Upper lobe of left lung (tissue), 6 donors: ENCODE data around the gene TFAP2A. TPM values are rescaled to one million over a fixed set of nuclear protein-coding genes. Genes with fewer than 3 reads are reported as not detected.

Experiments
- ATAC-seq, 2 donors: fragments of 200-7000 bp; cut with Tn5 transposase; one replicate each; pipeline ENCODE4 v1.9.1; 2022; ENCODE audit warnings: mild to moderate bottlenecking in 2 of 2, moderate library complexity in 2 of 2; ENCODE audit not compliant: low FRiP score in 2 of 2
- DNase-seq, 2 donors: peaks; one replicate each; pipeline ENCODE4 v3.0.0-alpha.2; 2019 to 2020
- H3K27ac ChIP-seq, 4 donors: fragments of 200-600 bp; sonication (generic); one replicate each; pipeline ENCODE4 v1.5.1; 2016 to 2019
- H3K27me3 ChIP-seq, 4 donors: fragments of 200-600 bp; sonication (generic); one replicate each; pipeline ENCODE4 v1.5.1; 2017 to 2019
- H3K36me3 ChIP-seq, 4 donors: fragments of 200-600 bp; sonication (generic); one replicate each; pipeline ENCODE4 v1.5.1; 2016 to 2019
- H3K4me1 ChIP-seq, 4 donors: fragments of 200-600 bp; sonication (generic); one replicate each; pipeline ENCODE4 v1.5.1; 2018 to 2019
- H3K4me3 ChIP-seq, 4 donors: fragments of 200-600 bp; sonication (generic); one replicate each; pipeline ENCODE4 v1.5.1; 2017 to 2019; ENCODE audit warnings: mild to moderate bottlenecking in 2 of 4, moderate library complexity in 1 of 4
- H3K9me3 ChIP-seq, 4 donors: fragments of 200-600 bp; sonication (generic); one replicate each; pipeline ENCODE4 v1.5.1; 2018 to 2019
- CTCF ChIP-seq, 6 experiments: fragments of 450-650 bp in 4 of 6; fragments of 200-600 bp in 2 of 6; sonication (generic) in 2 of 6; IDR thresholded peaks; one replicate each; pipeline ENCODE4 v1.5.1; 2016 to 2019; ENCODE audit warnings: antibody characterized with exemption in 6 of 6
- EP300 ChIP-seq, 4 donors: sonication (generic); formaldehyde crosslinking; IDR thresholded peaks; one replicate each; pipeline ENCODE4 v1.5.1; 2017; ENCODE audit warnings: antibody characterized with exemption in 4 of 4, control low read depth in 2 of 4
- POLR2A ChIP-seq, 4 donors: fragments of 450-650 bp; IDR thresholded peaks; one replicate each; pipeline ENCODE4 v1.5.1; 2016 to 2017; ENCODE audit warnings: antibody characterized with exemption in 4 of 4, mild to moderate bottlenecking in 2 of 4
- POLR2AphosphoS5 ChIP-seq, 2 donors: sonication (generic); formaldehyde crosslinking; IDR thresholded peaks; one replicate each; pipeline ENCODE4 v1.5.1; 2017; ENCODE audit warnings: antibody characterized with exemption in 2 of 2
- WGBS, 2 donors: methylation state at CpG; one replicate each; pipeline ENCODE4 v1.1.5; 2017 to 2018; 5-methylcytosine and 5-hydroxymethylcytosine counted together
- total RNA-seq, 6 donors: library from RNA; depleted of rRNA in 4 of 6; stranded (reverse); fragments of >200 nt in 4 of 6; gene quantifications; one replicate each; pipeline versions ENCODE4 v1.1.0 to v1.2.1, GENCODE V29; 2016 to 2021
- donor health status: DM: no; HTN: no; CAD: no; lungs with moderate emphysema.
- donor health status: DM: no; HTN: yes; CAD: no; lungs with severe emphysema.

Gene TFAP2A
- total RNA-seq, 6 donors from 2014 or later, result 0.69 to 7.8 (median 1.1) TPM; not detected in 1

- TF ChIP-seq POLR2AphosphoS5 (IDR thresholded peaks at IDR 0.05) (no peak), CTCF (IDR thresholded peaks at IDR 0.05) (no peak), EP300 (IDR thresholded peaks at IDR 0.05) (no peak), POLR2A (IDR thresholded peaks at IDR 0.05) (no peak)
- H3K4me3 ChIP-seq, result no peak overlapping the region
- H3K9me3 ChIP-seq, result peaks cover 0 to 12% (median 5%) of the 10 kb centered on the region in 4 donors
- H3K27ac ChIP-seq, result no peak overlapping the region
- no peak for ATAC-seq
- no peaks in the 10 kb centered on the region for H3K36me3 ChIP-seq
- peaks cover 3 to 48% (median 26%) of the 10 kb centered on the region in 4 donors for H3K27me3 ChIP-seq
- 21 to 32% methylated on average over 3 of the region's 3 CpGs for WGBS, 2 donors
- DNase-seq, result no peak
- peaks cover 20 to 38% (median 27%) of the 10 kb centered on the region in 4 donors for H3K4me1 ChIP-seq
Measured at GRCh38 chr6:10407674-10408054, 7.2 kb downstream of the TFAP2A start.

DNA sequence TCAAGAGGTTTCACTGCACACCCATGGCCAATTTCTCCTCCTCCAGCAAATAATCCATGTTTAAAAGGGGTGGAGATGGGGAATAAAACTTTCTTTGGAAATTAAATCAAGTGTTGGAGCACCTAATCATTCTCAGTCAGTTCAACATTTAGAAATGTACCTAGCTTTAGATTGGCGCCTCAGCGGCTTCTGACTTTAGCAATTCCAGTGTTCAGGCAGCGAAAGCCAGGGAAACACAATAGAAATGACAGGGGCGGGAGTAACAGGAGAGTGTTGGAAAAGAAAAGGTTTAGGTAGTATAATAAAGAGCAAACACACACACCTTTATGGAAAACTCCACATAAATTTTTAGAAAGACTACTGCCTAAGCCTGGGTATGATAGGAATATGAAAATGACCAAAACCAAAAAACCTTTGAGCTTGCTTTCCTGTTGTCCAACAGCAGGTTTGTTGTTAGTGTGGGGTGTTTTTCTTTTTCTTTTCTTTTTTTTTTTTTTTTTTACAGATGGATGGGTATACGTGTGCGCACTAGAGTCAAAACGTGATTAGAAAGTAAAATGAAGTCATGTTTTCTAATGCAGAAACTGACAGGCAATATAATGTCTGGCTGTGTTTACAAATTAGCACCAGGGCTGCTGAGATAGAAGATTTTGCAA is 7.7 kb downstream of the TFAP2A start:
- Histone ChIP-seq H3K27me3 (peaks cover 3 to 44% (median 25%) of the 10 kb centered on the region in 4 donors), H3K4me3 (no peak overlapping the region), H3K9me3 (peaks cover 0 to 12% (median 5%) of the 10 kb centered on the region in 4 donors), H3K27ac (no peak overlapping the region), H3K36me3 (no peaks in the 10 kb centered on the region), H3K4me1 (peaks cover 20 to 34% (median 25%) of the 10 kb centered on the region in 4 donors)
- TF ChIP-seq POLR2A (IDR thresholded peaks at IDR 0.05) (no peak), EP300 (IDR thresholded peaks at IDR 0.05) (no peak), CTCF (IDR thresholded peaks at IDR 0.05) (no peak), POLR2AphosphoS5 (IDR thresholded peaks at IDR 0.05) (no peak)
- ATAC-seq (no peak), DNase-seq (no peak)
- 16 to 25% methylated on average over 7 of the region's 7 CpGs for WGBS, 2 donors

- H3K4me3 ChIP-seq, result no peak overlapping the region
Measured at GRCh38 chr6:10406556-10406955, 8.3 kb downstream of the TFAP2A start.

DNA sequence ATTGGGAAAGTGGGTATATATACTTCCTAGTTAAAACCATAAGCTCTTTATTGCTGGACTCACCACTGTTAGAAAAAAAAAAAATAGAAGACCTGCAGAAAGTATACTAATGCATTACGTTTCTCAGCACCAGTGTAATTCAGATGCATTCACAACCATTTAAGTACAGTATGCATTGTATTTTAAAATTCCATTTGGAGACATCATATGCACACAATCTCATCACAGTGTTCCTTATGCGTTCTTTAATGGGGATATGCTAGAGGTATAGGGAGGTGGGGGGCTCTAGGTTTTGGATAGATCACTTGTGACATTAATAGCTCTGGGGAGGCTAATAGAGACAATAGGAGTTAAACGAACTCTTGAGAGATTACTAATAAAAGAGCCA is 9.4 kb downstream of the TFAP2A start:
- H3K4me3 ChIP-seq, result no peak overlapping the region
- DNase-seq (no peak), ATAC-seq (no peak)
- H3K27ac ChIP-seq, result no peak overlapping the region
- peaks cover 0 to 12% (median 5%) of the 10 kb centered on the region in 4 donors for H3K9me3 ChIP-seq
- TF ChIP-seq POLR2A (IDR thresholded peaks at IDR 0.05) (no peak), EP300 (IDR thresholded peaks at IDR 0.05) (no peak), POLR2AphosphoS5 (IDR thresholded peaks at IDR 0.05) (no peak), CTCF (IDR thresholded peaks at IDR 0.05) (no peak)
- no peaks in the 10 kb centered on the region for H3K36me3 ChIP-seq
- peaks cover 9 to 19% (median 13%) of the 10 kb centered on the region in 4 donors for H3K4me1 ChIP-seq
- WGBS, 2 donors, result 30 to 43% methylated on average over 3 of the region's 3 CpGs
- H3K27me3 ChIP-seq, result peaks cover 3 to 33% (median 15%) of the 10 kb centered on the region in 4 donors

More at GRCh38 chr6:10406556-10406955, 8.3 kb downstream of the TFAP2A start:
- TF ChIP-seq POLR2A (IDR thresholded peaks at IDR 0.05) (no peak), EP300 (IDR thresholded peaks at IDR 0.05) (no peak), CTCF (IDR thresholded peaks at IDR 0.05) (no peak), POLR2AphosphoS5 (IDR thresholded peaks at IDR 0.05) (no peak)
- Histone ChIP-seq H3K27me3 (peaks cover 3 to 43% (median 23%) of the 10 kb centered on the region in 4 donors), H3K4me1 (peaks cover 18 to 28% (median 21%) of the 10 kb centered on the region in 4 donors), H3K9me3 (peaks cover 0 to 12% (median 5%) of the 10 kb centered on the region in 4 donors), H3K36me3 (no peaks in the 10 kb centered on the region), H3K27ac (no peak overlapping the region)
- 15 to 23% methylated on average over 1 of the region's 1 CpG for WGBS, 2 donors
- DNase-seq, result no peak
- no peak for ATAC-seq
